DMS153 (cell line): ENCODE results near the gene GMPR2.
"Not testable (repeated sequence)": the region's sequence is repeated elsewhere in the genome, so short reads cannot be mapped to it uniquely, and the experiment has no call there.

ENCODE experiments used
- DNase-seq: peaks from one replicate; lab custom pipeline; 2025; lab: John Stamatoyannopoulos, UW

GMPR2 gene

GRCh38 chr14:24231263-24232120 lies 1.2 kb upstream of the GMPR2 start:
- DNase-seq, result no peak

DNA sequence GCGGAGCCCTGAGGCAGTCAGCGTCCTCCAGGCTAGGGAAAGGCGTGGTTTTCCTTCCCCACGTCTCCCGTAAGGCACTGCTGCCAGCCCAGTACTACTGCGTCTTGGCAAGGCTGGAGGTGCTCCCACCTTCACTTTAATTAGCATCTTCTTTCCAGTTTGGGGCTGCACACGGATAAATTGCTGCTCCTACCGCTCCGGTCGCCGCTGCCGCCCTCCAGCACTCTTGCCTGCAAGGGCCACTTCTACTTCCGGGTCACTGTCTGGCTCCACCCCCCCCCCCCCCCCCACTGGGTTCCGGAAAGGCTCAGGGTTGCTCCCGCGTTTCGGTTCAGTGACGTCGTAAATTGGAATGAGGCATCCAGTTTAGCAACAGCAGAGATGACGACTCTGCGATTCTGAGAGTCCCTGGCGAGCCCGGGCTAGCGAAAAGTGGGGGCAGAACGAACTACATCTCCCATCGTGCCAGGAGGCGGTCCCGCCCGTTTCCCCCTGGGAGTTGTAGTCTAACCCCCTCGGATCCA lies 546 bp upstream of the GMPR2 start, which contains the start of gene NEDD8:
Gene NEDD8, minus strand, starts transcription at position 247 of the 524 bp plus-strand sequence. Its CDS starts 100 bp downstream, at position 147.
- DNase-seq, result peak; percentile 82

DNA sequence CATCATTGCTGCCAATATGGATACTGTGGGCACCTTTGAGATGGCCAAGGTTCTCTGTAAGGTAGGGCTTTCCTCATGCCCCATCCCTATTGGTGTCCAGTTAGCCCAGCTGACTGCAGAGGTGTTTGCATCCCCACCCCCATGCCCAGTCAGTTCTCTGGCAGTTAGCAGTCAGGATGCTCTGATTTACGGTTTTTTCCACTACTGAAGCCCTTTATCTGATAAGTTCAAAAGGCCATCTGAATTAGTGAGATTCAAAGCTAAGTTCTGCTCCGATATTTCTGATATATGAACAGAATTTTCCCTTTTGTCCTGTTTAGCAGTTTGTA lies 773 bp downstream of the GMPR2 start:
- no peak for DNase-seq

- DNase-seq, result no peak
These were observed 1.6 kb downstream of the GMPR2 start for GRCh38 chr14:24234095-24235005.

DNA sequence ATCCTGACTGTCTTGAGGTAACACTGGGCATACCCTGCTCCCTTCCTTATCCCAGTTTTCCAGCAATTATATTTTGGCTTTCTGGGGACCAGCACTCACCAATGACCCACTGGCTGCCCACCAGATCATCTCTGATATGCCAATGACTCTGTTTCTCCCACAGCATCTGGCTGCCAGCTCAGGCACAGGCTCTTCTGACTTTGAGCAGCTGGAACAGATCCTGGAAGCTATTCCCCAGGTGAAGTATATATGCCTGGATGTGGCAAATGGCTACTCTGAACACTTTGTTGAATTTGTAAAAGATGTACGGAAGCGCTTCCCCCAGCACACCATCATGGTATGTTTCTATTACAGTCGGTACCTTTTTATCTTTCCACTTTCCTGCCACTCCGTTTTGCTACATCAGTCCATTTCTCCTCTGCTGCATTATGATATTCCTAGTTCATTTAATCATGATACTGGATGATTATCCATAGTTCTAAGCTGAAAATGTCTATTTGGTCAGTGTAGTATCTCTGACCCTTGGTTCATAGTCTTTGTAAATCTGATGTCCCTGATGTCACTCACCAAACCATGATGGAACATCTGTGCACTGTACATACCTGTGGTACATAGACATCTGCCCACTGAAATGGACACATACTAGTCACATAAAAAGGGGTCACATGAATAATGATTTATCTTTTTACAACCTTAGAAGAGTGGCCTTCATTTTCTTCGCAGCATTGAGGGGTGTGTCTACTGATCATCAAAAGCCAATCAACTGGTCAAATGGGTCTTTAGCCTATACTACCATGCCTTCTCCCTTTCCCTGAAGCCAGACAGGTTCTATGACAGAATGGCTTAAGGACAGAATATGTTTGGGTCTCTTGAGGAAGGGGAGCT lies 3.3 kb downstream of the GMPR2 start:
- DNase-seq, result no peak

DNA sequence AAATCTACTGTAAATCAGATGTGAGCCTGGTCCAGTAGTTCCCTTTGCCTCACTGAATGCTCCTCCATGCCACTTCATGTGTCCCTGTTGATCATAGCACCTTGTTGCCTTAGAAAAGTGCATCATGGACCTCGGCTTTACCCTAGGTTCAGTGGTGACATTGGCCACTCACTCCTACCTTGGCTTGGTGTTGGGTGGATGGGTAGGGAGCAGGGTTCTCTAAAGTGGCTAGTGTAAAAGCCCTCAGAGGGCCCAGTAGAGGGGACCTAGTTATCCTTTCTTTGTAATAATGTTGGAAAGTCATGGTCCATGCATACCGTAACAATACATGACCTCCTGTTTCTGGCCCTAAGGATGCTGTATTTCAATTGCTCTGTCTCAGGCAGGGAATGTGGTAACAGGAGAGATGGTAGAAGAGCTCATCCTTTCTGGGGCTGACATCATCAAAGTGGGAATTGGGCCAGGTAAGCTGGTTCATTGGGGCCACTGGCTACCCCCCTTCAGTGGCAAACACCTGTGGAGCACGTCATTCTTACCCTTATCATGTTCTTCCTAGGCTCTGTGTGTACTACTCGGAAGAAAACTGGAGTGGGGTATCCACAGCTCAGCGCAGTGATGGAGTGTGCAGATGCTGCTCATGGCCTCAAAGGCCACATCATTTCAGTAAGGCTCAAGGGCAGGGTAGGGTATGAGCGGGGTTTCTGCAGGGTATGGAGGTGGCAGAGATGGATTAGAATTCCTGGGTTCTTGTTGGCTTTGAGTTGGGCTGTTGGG lies 4.1 kb downstream of the GMPR2 start:
- no peak for DNase-seq

DNA sequence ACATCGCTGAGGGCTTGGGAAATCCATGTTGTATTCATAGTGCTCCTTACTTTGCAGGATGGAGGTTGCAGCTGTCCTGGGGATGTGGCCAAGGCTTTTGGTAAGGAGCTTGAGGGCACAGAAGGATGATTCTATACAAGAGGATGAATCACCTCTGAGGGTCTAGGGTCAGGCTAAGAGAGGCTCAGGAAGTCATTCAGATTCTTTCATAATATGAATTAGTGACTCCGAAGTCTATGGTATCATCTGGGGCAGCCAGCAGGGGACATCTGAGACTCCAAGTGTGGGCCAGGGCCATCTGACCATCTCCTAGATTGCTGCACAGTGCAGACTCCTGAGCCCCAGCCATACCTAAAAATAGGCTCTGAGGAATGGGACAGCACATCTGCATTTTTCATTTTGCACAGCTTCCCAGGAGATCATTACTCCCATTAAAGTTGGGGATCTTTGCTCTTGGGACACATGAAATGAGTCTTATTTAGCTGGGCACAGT lies 4.8 kb downstream of the GMPR2 start:
- no peak for DNase-seq

DNA sequence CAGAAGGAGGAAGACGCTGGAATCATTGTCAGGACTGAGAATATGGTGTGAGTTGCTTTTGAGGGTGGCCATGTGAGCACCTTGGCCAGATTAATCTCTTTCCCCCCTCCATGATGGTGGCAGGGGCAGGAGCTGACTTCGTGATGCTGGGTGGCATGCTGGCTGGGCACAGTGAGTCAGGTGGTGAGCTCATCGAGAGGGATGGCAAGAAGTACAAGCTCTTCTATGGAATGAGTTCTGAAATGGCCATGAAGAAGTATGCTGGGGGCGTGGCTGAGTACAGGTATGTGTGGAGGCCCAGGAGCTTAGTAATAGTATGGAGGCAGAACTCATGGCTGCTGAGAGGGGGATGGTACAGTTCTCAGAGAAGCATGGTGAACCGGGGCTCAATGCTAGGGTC lies 5.4 kb downstream of the GMPR2 start:
- DNase-seq, result no peak

GRCh38 chr14:24238527-24239037 lies 5.9 kb downstream of the GMPR2 start:
- no peak for DNase-seq

GRCh38 chr14:24240110-24240918 lies 7.6 kb downstream of the GMPR2 start:
- no peak for DNase-seq

DNA sequence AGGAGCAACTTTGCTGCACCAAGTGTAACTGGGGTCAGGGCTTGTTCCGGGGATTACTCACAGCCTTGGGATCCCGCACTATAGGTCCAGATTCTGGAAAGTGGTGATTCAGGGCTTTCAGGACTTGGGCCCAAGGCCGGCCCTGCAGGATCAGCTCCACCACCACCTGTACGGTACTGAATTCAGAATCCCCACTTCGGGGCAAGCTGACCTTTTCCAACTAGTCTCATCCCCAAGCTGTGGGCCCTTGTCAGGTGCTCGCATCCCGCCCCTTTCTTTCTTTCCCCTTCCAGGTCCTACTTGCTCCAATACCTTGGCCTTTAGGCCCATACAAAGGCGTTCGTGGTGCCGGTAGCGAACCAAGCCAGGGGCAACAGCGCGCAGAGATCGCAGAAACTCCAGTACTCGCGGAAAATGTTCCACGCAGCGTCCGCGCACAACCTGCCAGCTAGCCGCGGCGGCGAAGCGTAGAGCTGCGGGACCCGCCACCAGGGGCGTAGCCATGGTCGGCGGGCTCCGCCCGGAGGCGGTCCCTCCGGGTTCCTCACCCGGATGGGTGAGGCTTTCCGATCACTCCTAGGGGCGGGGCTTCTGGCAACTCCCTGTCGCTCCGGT lies 9.2 kb downstream of the GMPR2 start:
- DNase-seq, result peak; percentile 88

- DNase-seq, result no peak
These were observed 10.7 kb downstream of the GMPR2 start for GRCh38 chr14:24243336-24243836.

DNA sequence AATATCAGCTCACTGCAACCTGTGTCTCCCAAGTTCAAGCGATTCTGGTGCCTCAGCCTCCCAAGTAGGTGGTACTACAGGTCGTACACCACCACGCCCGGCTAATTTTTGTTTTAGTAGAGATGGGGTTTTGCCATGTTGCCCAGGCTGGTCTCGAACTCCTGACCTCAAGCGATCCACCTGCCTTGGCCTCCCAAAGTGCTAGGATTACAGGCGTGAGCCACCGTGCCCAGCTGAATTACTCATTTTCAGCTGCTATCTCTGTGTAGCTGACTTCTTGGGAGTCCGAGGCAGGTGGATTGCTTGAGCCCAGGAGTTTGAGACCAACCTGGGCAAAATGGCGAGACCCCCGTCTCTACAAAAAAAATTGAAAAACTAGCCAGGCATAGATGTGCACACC lies 12.6 kb downstream of the GMPR2 start:
- not testable (repeated sequence) for DNase-seq

- no peak for DNase-seq
These were observed 14.1 kb downstream of the GMPR2 start for GRCh38 chr14:24246765-24247212.

DNA sequence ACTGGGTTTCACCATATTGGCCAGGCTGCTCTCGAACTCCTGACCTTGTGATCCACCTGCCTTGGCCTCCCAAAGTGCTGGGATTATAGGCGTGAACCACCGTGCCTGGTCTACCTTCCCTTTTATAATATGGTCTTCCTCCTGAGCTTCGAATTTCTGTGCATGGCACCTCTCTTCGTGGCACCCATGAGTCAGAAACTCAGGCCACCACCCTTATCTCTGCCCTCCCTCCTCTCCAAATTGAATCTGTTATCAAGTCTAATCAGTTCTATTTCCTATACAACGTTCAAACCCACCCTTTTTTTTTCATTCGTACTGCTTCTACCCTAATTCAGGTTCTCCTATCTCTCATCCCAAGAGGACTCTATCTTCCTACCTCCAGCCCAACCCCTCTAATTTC lies 14.7 kb downstream of the GMPR2 start:
- DNase-seq, result no peak

GRCh38 chr14:24249230-24250021 lies 16.7 kb downstream of the GMPR2 start:
- DNase-seq, result no peak

DNA sequence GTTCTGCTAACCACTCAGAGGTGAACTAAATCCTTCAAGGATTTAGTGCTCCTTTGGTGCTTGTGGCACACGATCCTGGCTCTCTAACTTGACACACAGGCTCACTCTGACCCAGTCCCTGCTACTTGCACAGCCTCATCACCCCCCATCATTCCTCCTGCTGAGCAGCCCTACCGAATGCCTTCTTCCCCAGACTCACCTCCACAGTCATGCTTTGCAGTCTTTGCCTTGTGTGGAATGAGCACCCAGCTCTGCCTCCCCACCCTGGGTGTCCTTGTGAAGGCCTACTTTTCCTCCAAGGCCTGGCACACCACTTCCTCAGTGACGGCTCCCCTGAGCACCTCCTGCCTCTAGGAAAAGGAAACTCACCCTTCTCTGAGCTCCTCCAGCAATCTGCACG lies 17.6 kb downstream of the GMPR2 start:
- no peak for DNase-seq

DNA sequence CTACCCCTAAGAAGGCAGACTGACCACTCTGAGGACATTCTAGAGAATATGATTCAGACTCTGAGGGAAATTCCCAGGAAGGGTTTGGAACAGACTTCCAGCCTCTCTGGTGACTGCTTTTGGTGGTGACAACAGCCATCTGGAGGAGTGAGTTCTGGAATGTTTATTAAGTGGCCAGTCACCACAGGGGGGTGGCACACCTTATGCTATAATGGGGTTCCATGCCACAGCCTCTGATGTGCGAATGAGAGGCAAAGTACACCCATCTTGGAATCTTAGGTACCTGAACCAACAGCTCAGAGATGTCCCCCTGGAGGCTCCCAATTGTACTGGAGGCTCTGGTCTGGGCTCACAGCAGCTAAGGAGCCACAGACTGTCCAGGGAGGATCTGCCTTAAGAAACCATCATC lies 19.2 kb downstream of the GMPR2 start:
- DNase-seq, result no peak
